ENCODE results near the gene MFSD11. TPM values are rescaled to one million over a fixed set of nuclear protein-coding genes. Genes with fewer than 3 reads are reported as not detected.
A peak's percentile ranks its signal among the peaks of the same experiment; 100 is the strongest.
"Not testable (repeated sequence)": the region's sequence is repeated elsewhere in the genome, so short reads cannot be mapped to it uniquely, and the experiment has no call there.

The MFSD11 gene
- 27.0 TPM for total RNA-seq

- peak; percentile 92 for DNase-seq (ENCODE audit: low spot score)
Observed at GRCh38 chr17:76737676-76738467, at the start of gene MFSD11. MFSD11 (plus strand) TSS chr17:76738119; CDS start chr17:76738353, 234 bp downstream.

GRCh38 chr17:76688165-76688622, 49.7 kb upstream of the MFSD11 start:
- DNase-seq (ENCODE audit: low spot score), result no peak

- no peak for DNase-seq (ENCODE audit: low spot score)
Observed at GRCh38 chr17:76689859-76690258, 48.1 kb upstream of the MFSD11 start.

GRCh38 chr17:76690596-76691280, 47.2 kb upstream of the MFSD11 start:
- no peak for DNase-seq (ENCODE audit: low spot score)

GRCh38 chr17:76691379-76692191, 46.3 kb upstream of the MFSD11 start:
- DNase-seq (ENCODE audit: low spot score), result no peak

GRCh38 chr17:76695059-76695831, 42.7 kb upstream of the MFSD11 start:
- DNase-seq (ENCODE audit: low spot score), result no peak

GRCh38 chr17:76696763-76697701, 40.9 kb upstream of the MFSD11 start:
- DNase-seq (ENCODE audit: low spot score), result no peak

GRCh38 chr17:76697702-76698465, 40.0 kb upstream of the MFSD11 start:
- no peak for DNase-seq (ENCODE audit: low spot score)

GRCh38 chr17:76698466-76698977, 39.4 kb upstream of the MFSD11 start:
- DNase-seq (ENCODE audit: low spot score), result not testable (repeated sequence)

GRCh38 chr17:76700270-76700616, 37.7 kb upstream of the MFSD11 start:
- no peak for DNase-seq (ENCODE audit: low spot score)

- DNase-seq (ENCODE audit: low spot score), result no peak
Observed at GRCh38 chr17:76700617-76701470, 37.1 kb upstream of the MFSD11 start.

GRCh38 chr17:76701471-76701967, 36.4 kb upstream of the MFSD11 start:
- DNase-seq (ENCODE audit: low spot score), result no peak

GRCh38 chr17:76702076-76702475, 35.8 kb upstream of the MFSD11 start:
- DNase-seq (ENCODE audit: low spot score), result no peak

- DNase-seq (ENCODE audit: low spot score), result no peak
Observed at GRCh38 chr17:76702941-76703637, 34.8 kb upstream of the MFSD11 start.

GRCh38 chr17:76704805-76705204, 33.1 kb upstream of the MFSD11 start:
- DNase-seq (ENCODE audit: low spot score), result no peak

GRCh38 chr17:76706817-76707216, 31.1 kb upstream of the MFSD11 start:
- DNase-seq (ENCODE audit: low spot score), result no peak

- DNase-seq (ENCODE audit: low spot score), result no peak
Observed at GRCh38 chr17:76707985-76708807, 29.7 kb upstream of the MFSD11 start.

Data from ureter (tissue), 1 donor.